Central memory CD8-positive, alpha-beta T cell (primary cell): ENCODE data around the gene RUVBL1.

ENCODE experiments used
- ATAC-seq: fragments of 150-1000 bp; cut with Tn5 transposase; replicated peaks from 2 replicates; pipeline ENCODE4 v1.10.0; 2022; ENCODE audit warnings: mild to moderate bottlenecking, moderate FRiP score, moderate number of reproducible peaks; ENCODE audit not compliant: poor library complexity, severe bottlenecking; ENCODE audit errors: extremely low read depth
- DNase-seq, 2 donors: peaks; one replicate each; pipeline ENCODE4 v3.0.0; 2021; ENCODE audit warnings: low spot score in 2 of 2
- H3K27ac Mint-ChIP-seq: one replicate; pipeline ENCODE4 v1.8.0; 2022; ENCODE audit warnings: low read depth, mild to moderate bottlenecking, moderate library complexity, mixed read lengths
- H3K27me3 Mint-ChIP-seq: one replicate; pipeline ENCODE4 v1.8.0; 2022; ENCODE audit warnings: mixed read lengths
- H3K36me3 Mint-ChIP-seq: one replicate; pipeline ENCODE4 v1.8.0; 2022; ENCODE audit warnings: mild to moderate bottlenecking, moderate library complexity, mixed read lengths; ENCODE audit not compliant: insufficient read depth
- H3K4me1 Mint-ChIP-seq: one replicate; pipeline ENCODE4 v1.8.0; 2022; ENCODE audit warnings: mixed read lengths
- H3K4me3 Mint-ChIP-seq: one replicate; pipeline ENCODE4 v1.8.0; 2022; ENCODE audit warnings: mild to moderate bottlenecking, moderate library complexity, mixed read lengths
- H3K9me3 Mint-ChIP-seq: one replicate; pipeline ENCODE4 v1.8.0; 2022; ENCODE audit warnings: mixed read lengths

The RUVBL1 gene

GRCh38 chr3:128153156-128154041 is 29.8 kb upstream of the RUVBL1 start, which contains the start of gene EEFSEC:
TSS of gene EEFSEC (plus strand) at chr3:128153481. CDS start at chr3:128153508, 27 bp downstream.
- Mint-ChIP-seq H3K27me3 (no peaks in the 10 kb centered on the region), H3K4me3 (peak within 1 kb of the TSS; percentile 85), H3K36me3 (peaks cover 10% of the 10 kb centered on the region), H3K4me1 (peaks cover 25% of the 10 kb centered on the region), H3K27ac (peak within 1 kb of the TSS; percentile 84), H3K9me3 (no peaks in the 10 kb centered on the region)
- ATAC-seq, result peak; percentile 86
- DNase-seq, result peak; percentile 81

GRCh38 chr3:128152419-128153155 is 29.0 kb upstream of the RUVBL1 start:
- Mint-ChIP-seq H3K9me3 (no peaks in the 10 kb centered on the region), H3K27ac (peak overlapping the region; percentile 84), H3K4me1 (peaks cover 25% of the 10 kb centered on the region), H3K4me3 (peak overlapping the region; percentile 85), H3K27me3 (no peaks in the 10 kb centered on the region), H3K36me3 (peaks cover 10% of the 10 kb centered on the region)
- DNase-seq (no peak), ATAC-seq (peak; percentile 76)

- Mint-ChIP-seq H3K27me3 (no peaks in the 10 kb centered on the region), H3K27ac (peak overlapping the region; percentile 84), H3K4me1 (peaks cover 25% of the 10 kb centered on the region), H3K9me3 (no peaks in the 10 kb centered on the region), H3K4me3 (peak overlapping the region; percentile 85), H3K36me3 (peaks cover 9% of the 10 kb centered on the region)
- DNase-seq, result no peak
- no peak for ATAC-seq
Observed at GRCh38 chr3:128151758-128152274, 28.2 kb upstream of the RUVBL1 start.

GRCh38 chr3:128149650-128150049 is 26.0 kb upstream of the RUVBL1 start:
- no peak for ATAC-seq
- Mint-ChIP-seq H3K36me3 (peaks cover 8% of the 10 kb centered on the region), H3K9me3 (no peaks in the 10 kb centered on the region), H3K27ac (no peak overlapping the region), H3K27me3 (no peaks in the 10 kb centered on the region), H3K4me1 (peaks cover 19% of the 10 kb centered on the region), H3K4me3 (no peak overlapping the region)
- no peak for DNase-seq

- H3K4me3 Mint-ChIP-seq, result no peak overlapping the region
- DNase-seq, result no peak
- H3K4me1 Mint-ChIP-seq, result no peaks in the 10 kb centered on the region
- no peak for ATAC-seq
- H3K9me3 Mint-ChIP-seq, result no peaks in the 10 kb centered on the region
- H3K27ac Mint-ChIP-seq, result no peak overlapping the region
- H3K27me3 Mint-ChIP-seq, result no peaks in the 10 kb centered on the region
- peaks cover 1% of the 10 kb centered on the region for H3K36me3 Mint-ChIP-seq
Observed at GRCh38 chr3:128146201-128146600, 22.6 kb upstream of the RUVBL1 start.

- H3K9me3 Mint-ChIP-seq, result no peaks in the 10 kb centered on the region
- DNase-seq (no peak), ATAC-seq (no peak)
- no peak overlapping the region for H3K4me3 Mint-ChIP-seq
- peaks cover 1% of the 10 kb centered on the region for H3K36me3 Mint-ChIP-seq
- H3K4me1 Mint-ChIP-seq, result no peaks in the 10 kb centered on the region
- no peak overlapping the region for H3K27ac Mint-ChIP-seq
- H3K27me3 Mint-ChIP-seq, result no peaks in the 10 kb centered on the region
Observed at GRCh38 chr3:128145279-128145678, 21.7 kb upstream of the RUVBL1 start.

- no peak overlapping the region for H3K27ac Mint-ChIP-seq
- peaks cover 1% of the 10 kb centered on the region for H3K36me3 Mint-ChIP-seq
- no peak overlapping the region for H3K4me3 Mint-ChIP-seq
- no peaks in the 10 kb centered on the region for H3K4me1 Mint-ChIP-seq
- DNase-seq (no peak), ATAC-seq (no peak)
- no peaks in the 10 kb centered on the region for H3K9me3 Mint-ChIP-seq
- H3K27me3 Mint-ChIP-seq, result no peaks in the 10 kb centered on the region
Observed at GRCh38 chr3:128144512-128145187, 21.0 kb upstream of the RUVBL1 start.

GRCh38 chr3:128143496-128143895 is 19.9 kb upstream of the RUVBL1 start:
- H3K9me3 Mint-ChIP-seq, result no peaks in the 10 kb centered on the region
- DNase-seq (no peak), ATAC-seq (no peak)
- peaks cover 1% of the 10 kb centered on the region for H3K36me3 Mint-ChIP-seq
- H3K27me3 Mint-ChIP-seq, result no peaks in the 10 kb centered on the region
- H3K4me1 Mint-ChIP-seq, result no peaks in the 10 kb centered on the region
- no peak overlapping the region for H3K4me3 Mint-ChIP-seq
- no peak overlapping the region for H3K27ac Mint-ChIP-seq

GRCh38 chr3:128133273-128133883 is 9.8 kb upstream of the RUVBL1 start:
- no peak overlapping the region for H3K4me3 Mint-ChIP-seq
- ATAC-seq, result peak; percentile 60
- peaks cover 5% of the 10 kb centered on the region for H3K36me3 Mint-ChIP-seq
- H3K9me3 Mint-ChIP-seq, result no peaks in the 10 kb centered on the region
- H3K27me3 Mint-ChIP-seq, result peaks cover 9% of the 10 kb centered on the region
- no peaks in the 10 kb centered on the region for H3K4me1 Mint-ChIP-seq
- DNase-seq, result peak; percentile 27 to 30
- H3K27ac Mint-ChIP-seq, result peak overlapping the region; percentile 62

- H3K9me3 Mint-ChIP-seq, result no peaks in the 10 kb centered on the region
- no peak for ATAC-seq
- peaks cover 9% of the 10 kb centered on the region for H3K27me3 Mint-ChIP-seq
- DNase-seq, result no peak
- no peaks in the 10 kb centered on the region for H3K4me1 Mint-ChIP-seq
- H3K27ac Mint-ChIP-seq, result peak overlapping the region; percentile 14
- no peak overlapping the region for H3K4me3 Mint-ChIP-seq
- H3K36me3 Mint-ChIP-seq, result peaks cover 5% of the 10 kb centered on the region
Observed at GRCh38 chr3:128131897-128132646, 8.5 kb upstream of the RUVBL1 start.

GRCh38 chr3:128128251-128128650 is 4.6 kb upstream of the RUVBL1 start:
- no peak for ATAC-seq
- no peaks in the 10 kb centered on the region for H3K27me3 Mint-ChIP-seq
- H3K9me3 Mint-ChIP-seq, result peaks cover 4% of the 10 kb centered on the region
- peaks cover 15% of the 10 kb centered on the region for H3K4me1 Mint-ChIP-seq
- peaks cover 14% of the 10 kb centered on the region for H3K36me3 Mint-ChIP-seq
- DNase-seq, result no peak
- no peak overlapping the region for H3K27ac Mint-ChIP-seq
- H3K4me3 Mint-ChIP-seq, result no peak overlapping the region
